Natural killer cell treated with Interleukin-12 subunit alpha and Interleukin-12 subunit beta and Interleukin-15 and Interleukin-18, amount 100 ng/mL, for 72 hours (primary cell): Measurements from ENCODE around the gene ARNT2. TPM values are rescaled to one million over a fixed set of nuclear protein-coding genes. Genes with fewer than 3 reads are reported as not detected.

Source experiments
- ATAC-seq, 2 donors: fragments of 150-1000 bp; cut with Tn5 transposase in 1 of 2; sonication (Bioruptor Pico), chemical (Tn5 transposase) in 1 of 2; 2 replicates each; pipeline ENCODE4 v1.10.0; 2021
- DNase-seq: peaks from one replicate; pipeline ENCODE4 v3.0.0; 2022; ENCODE audit warnings: low spot score
- H3K27ac Mint-ChIP-seq, 2 donors: 1 replicate in 1 of 2; 2 replicates in 1 of 2; pipeline ENCODE4 v1.8.0; 2022; ENCODE audit warnings: mixed read lengths in 2 of 2, mild to moderate bottlenecking in 1 of 2, moderate library complexity in 1 of 2
- H3K27me3 Mint-ChIP-seq, 2 donors: 1 replicate in 1 of 2; 2 replicates in 1 of 2; pipeline ENCODE4 v1.8.0; 2022; ENCODE audit warnings: mixed read lengths in 2 of 2
- H3K36me3 Mint-ChIP-seq: one replicate; pipeline ENCODE4 v1.8.0; 2022; ENCODE audit warnings: mixed read lengths
- H3K4me1 Mint-ChIP-seq, 2 donors: 1 replicate in 1 of 2; 2 replicates in 1 of 2; pipeline ENCODE4 v1.8.0; 2022; ENCODE audit warnings: low read depth in 2 of 2, mixed read lengths in 2 of 2, mild to moderate bottlenecking in 1 of 2
- H3K4me3 Mint-ChIP-seq: one replicate; pipeline ENCODE4 v1.8.0; 2022; ENCODE audit warnings: mixed read lengths
- H3K9me3 Mint-ChIP-seq: 2 replicates; pipeline ENCODE4 v1.8.0; 2022; ENCODE audit warnings: mixed read lengths
- total RNA-seq, 2 donors: library from RNA; stranded (reverse); gene quantifications; one replicate each; pipeline ENCODE4 v1.2.3, GENCODE V29; 2022

Gene ARNT2
- total RNA-seq, 2 donors from 2014 or later: not detected

DNA sequence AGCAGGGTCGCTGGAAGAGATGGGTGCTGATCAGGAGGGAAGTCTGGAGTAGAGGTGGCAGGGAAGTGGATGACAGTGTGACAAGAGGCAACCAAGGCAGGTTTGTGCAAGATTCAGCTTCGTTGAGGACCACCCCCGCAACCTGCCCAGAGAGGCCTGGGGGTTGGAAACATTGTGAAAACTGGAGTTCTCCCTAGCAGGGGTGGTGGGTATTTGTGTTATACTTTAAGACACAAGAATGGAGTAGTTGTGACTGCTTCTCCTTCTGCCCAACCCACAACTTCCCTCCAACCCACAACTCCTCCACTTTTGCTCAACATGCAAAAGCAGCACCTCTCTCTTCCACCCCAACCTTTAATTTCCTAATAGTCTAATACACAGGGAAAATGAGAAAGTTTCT lies 8.6 kb upstream of the ARNT2 start:
- ATAC-seq: no peak
- Mint-ChIP-seq H3K27ac (no peak overlapping the region), H3K4me3 (no peak overlapping the region), H3K27me3 (peaks cover 37 to 57% of the 10 kb centered on the region in 2 donors), H3K4me1 (no peaks in the 10 kb centered on the region), H3K36me3 (no peaks in the 10 kb centered on the region), H3K9me3 (no peaks in the 10 kb centered on the region)
- DNase-seq: no peak

DNA sequence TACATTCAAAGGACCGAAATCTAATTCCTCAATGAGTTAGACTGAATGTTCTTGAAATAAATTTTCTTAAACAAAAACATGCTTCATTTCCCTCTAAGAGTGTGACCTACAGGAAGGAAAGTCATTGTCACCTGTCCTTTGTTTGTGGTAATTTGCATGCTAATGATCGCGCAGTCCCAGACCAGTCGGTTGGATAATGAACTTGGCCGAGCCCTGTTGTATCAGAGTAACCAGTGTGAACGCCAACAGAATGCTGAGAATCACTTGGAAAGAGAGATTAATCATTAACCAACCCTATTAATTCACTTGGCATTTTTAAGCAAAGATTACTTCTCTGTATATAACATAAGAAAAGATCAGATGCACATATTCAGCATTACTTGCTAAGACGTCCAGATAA lies 8.1 kb upstream of the ARNT2 start:
- no peak for DNase-seq
- ATAC-seq: no peak
- Mint-ChIP-seq H3K27me3 (peaks cover 32 to 52% of the 10 kb centered on the region in 2 donors), H3K4me1 (no peaks in the 10 kb centered on the region), H3K36me3 (no peaks in the 10 kb centered on the region), H3K9me3 (no peaks in the 10 kb centered on the region), H3K4me3 (no peak overlapping the region), H3K27ac (no peak overlapping the region)

DNA sequence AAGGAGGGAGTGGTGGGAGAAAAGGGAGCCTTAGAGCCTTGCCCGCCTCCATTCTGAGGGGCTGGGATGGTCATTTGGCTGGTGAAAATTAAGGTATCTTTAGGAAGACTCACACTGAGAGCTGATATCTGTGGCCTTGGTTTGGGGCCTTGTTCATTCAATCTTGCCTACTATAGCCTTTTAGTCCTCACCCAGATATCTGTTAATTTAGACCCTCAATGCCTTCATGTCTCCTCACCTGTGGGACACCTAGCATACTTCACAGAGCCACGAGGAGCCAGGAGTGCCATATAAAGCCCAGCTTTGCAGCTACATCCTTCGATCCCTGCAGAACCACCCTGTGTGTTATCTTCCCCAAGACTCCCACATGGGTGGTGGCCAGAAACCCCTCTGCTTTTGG lies 4.7 kb upstream of the ARNT2 start:
- H3K27ac Mint-ChIP-seq: no peak overlapping the region
- H3K9me3 Mint-ChIP-seq: no peaks in the 10 kb centered on the region
- H3K4me3 Mint-ChIP-seq: no peak overlapping the region
- ATAC-seq (no peak), DNase-seq (no peak)
- H3K36me3 Mint-ChIP-seq: no peaks in the 10 kb centered on the region
- H3K27me3 Mint-ChIP-seq: peaks cover 45 to 59% of the 10 kb centered on the region in 2 donors
- no peaks in the 10 kb centered on the region for H3K4me1 Mint-ChIP-seq

GRCh38 chr15:80401456-80401855 lies 2.7 kb upstream of the ARNT2 start:
- DNase-seq (no peak), ATAC-seq (no peak)
- Mint-ChIP-seq H3K27me3 (peaks cover 48 to 64% of the 10 kb centered on the region in 2 donors), H3K9me3 (no peaks in the 10 kb centered on the region), H3K4me1 (peaks cover 0 to 3% of the 10 kb centered on the region in 2 donors), H3K27ac (no peak overlapping the region), H3K4me3 (no peak overlapping the region), H3K36me3 (no peaks in the 10 kb centered on the region)

- Mint-ChIP-seq H3K27ac (no peak overlapping the region), H3K27me3 (peaks cover 45 to 61% of the 10 kb centered on the region in 2 donors), H3K9me3 (no peaks in the 10 kb centered on the region), H3K4me1 (peaks cover 0 to 3% of the 10 kb centered on the region in 2 donors), H3K36me3 (no peaks in the 10 kb centered on the region), H3K4me3 (no peak overlapping the region)
- DNase-seq (no peak), ATAC-seq (no peak)
These were observed 1.8 kb upstream of the ARNT2 start for GRCh38 chr15:80402339-80402738.

GRCh38 chr15:80403712-80404056 lies 498 bp upstream of the ARNT2 start:
- DNase-seq (no peak), ATAC-seq (peak in 1 of 2 donors; percentile 35)
- Mint-ChIP-seq H3K4me1 (peaks cover 0 to 3% of the 10 kb centered on the region in 2 donors), H3K27ac (no peak overlapping the region), H3K9me3 (no peaks in the 10 kb centered on the region), H3K4me3 (no peak overlapping the region), H3K27me3 (peaks cover 48 to 65% of the 10 kb centered on the region in 2 donors), H3K36me3 (no peaks in the 10 kb centered on the region)

DNA sequence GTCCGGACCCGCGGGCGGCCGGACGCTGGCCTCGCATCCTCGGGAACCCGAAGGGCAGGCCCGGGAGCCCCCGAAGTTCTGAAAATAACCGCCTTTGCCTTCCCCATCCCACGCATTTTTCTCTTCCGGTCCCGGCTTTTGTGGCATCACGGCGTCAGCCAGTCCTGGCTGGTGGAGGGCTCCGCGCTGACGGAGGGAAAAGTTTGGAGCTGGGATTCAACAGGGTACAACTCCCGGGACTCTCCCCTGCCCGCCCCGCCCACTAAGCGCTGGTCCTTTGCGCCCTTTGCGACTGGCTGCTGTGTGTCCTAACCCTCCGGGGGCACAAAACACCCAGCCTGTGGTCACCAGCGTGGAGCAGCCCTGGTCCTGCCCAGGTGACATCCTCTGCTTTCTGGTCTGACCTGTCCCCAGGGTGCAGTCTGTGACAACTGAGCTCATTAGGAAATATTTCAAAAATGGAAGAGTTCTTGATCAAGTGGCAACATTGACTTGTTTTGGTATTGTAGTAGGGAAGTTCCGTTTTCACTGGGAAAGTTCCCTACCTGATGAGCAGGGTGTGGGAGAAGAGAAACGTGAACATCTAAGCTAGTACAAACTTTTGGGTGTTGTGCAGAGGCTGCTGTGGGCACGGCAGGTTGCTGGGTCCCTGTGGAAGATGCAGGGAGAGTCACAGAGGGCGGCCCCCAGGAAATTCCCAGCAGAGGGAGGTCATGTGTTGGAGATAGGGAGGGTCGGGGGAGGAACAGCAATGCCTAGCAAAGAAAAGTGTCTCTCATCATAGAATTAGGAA lies 775 bp downstream of the ARNT2 start:
- no peak for DNase-seq
- ATAC-seq: no peak
- no peaks in the 10 kb centered on the region for H3K9me3 Mint-ChIP-seq
- no peaks in the 10 kb centered on the region for H3K36me3 Mint-ChIP-seq
- H3K4me1 Mint-ChIP-seq: peaks cover 0 to 3% of the 10 kb centered on the region in 2 donors
- peaks cover 53 to 67% of the 10 kb centered on the region in 2 donors for H3K27me3 Mint-ChIP-seq
- H3K4me3 Mint-ChIP-seq: no peak overlapping the region
- no peak overlapping the region for H3K27ac Mint-ChIP-seq

DNA sequence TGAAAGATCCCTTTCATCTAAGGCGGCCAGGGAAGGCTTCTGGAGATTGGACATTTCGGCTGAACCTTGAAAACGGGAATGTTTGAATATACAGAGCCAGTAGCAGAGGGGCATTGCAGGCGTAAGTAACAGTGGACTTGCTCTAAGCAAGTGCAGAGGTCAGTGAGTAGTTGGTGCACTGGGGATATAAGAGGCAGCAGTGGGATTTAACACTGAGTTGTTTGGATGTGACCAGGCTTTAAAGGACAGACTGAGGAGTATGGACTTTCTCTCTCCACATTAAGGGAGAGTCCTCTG lies 1.3 kb downstream of the ARNT2 start:
- Mint-ChIP-seq H3K27me3 (peaks cover 52 to 67% of the 10 kb centered on the region in 2 donors), H3K27ac (no peak overlapping the region), H3K9me3 (no peaks in the 10 kb centered on the region), H3K36me3 (no peaks in the 10 kb centered on the region), H3K4me3 (no peak overlapping the region), H3K4me1 (peaks cover 0 to 3% of the 10 kb centered on the region in 2 donors)
- DNase-seq: no peak
- no peak for ATAC-seq

DNA sequence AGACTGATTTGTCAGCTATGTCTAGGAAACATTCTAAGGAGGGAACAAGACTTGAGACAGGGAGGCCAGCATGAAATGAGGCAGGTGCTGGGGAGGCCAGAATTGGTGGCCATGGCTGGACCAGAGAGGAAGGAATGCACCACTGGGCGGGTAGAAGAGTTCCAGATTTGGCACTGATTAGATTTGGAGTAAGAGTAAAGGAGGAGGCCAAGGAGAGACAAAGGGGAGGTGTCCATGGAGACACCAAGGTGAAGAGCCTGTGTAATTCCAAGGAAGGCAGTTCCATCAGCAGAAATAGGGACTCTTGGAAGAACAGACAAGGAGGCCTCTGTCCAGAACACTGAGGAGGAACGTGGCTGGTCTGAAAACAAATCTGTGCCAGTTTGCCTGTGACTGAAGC lies 1.8 kb downstream of the ARNT2 start:
- no peaks in the 10 kb centered on the region for H3K9me3 Mint-ChIP-seq
- no peak overlapping the region for H3K4me3 Mint-ChIP-seq
- peaks cover 55 to 71% of the 10 kb centered on the region in 2 donors for H3K27me3 Mint-ChIP-seq
- no peak for ATAC-seq
- H3K4me1 Mint-ChIP-seq: peaks cover 0 to 3% of the 10 kb centered on the region in 2 donors
- no peak overlapping the region for H3K27ac Mint-ChIP-seq
- no peak for DNase-seq
- H3K36me3 Mint-ChIP-seq: no peaks in the 10 kb centered on the region

- Mint-ChIP-seq H3K9me3 (no peaks in the 10 kb centered on the region), H3K36me3 (no peaks in the 10 kb centered on the region)
These were observed 7.7 kb downstream of the ARNT2 start for GRCh38 chr15:80411788-80412288.

GRCh38 chr15:80414546-80415357 lies 10.6 kb downstream of the ARNT2 start:
- Mint-ChIP-seq H3K4me1 (no peaks in the 10 kb centered on the region), H3K27ac (no peak overlapping the region), H3K9me3 (no peaks in the 10 kb centered on the region), H3K4me3 (no peak overlapping the region), H3K27me3 (peaks cover 25 to 44% of the 10 kb centered on the region in 2 donors), H3K36me3 (no peaks in the 10 kb centered on the region)
- no peak for ATAC-seq
- DNase-seq: no peak

More at GRCh38 chr15:80411788-80412288, 7.7 kb downstream of the ARNT2 start:
- Mint-ChIP-seq H3K27ac (no peak overlapping the region), H3K27me3 (peaks cover 36 to 51% of the 10 kb centered on the region in 2 donors), H3K4me1 (no peaks in the 10 kb centered on the region), H3K4me3 (no peak overlapping the region)
- DNase-seq: no peak
- ATAC-seq: no peak

DNA sequence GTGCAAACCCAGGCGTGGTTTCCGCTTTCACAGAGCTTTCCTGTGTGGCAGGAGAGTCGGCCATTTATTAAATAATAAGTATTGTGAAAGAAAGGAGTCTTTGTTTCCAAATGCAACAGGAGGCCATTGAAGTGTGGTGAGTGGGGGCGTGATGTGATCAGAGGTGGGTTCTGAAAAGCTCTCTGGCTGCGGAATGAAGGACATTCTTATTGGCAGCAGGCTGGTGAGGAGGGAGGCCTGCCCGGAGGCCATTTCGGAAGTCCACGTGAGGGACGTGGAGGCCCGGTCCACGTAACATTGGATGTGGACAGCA lies 11.1 kb downstream of the ARNT2 start:
- ATAC-seq: no peak
- H3K4me1 Mint-ChIP-seq: no peaks in the 10 kb centered on the region
- H3K27ac Mint-ChIP-seq: no peak overlapping the region

DNA sequence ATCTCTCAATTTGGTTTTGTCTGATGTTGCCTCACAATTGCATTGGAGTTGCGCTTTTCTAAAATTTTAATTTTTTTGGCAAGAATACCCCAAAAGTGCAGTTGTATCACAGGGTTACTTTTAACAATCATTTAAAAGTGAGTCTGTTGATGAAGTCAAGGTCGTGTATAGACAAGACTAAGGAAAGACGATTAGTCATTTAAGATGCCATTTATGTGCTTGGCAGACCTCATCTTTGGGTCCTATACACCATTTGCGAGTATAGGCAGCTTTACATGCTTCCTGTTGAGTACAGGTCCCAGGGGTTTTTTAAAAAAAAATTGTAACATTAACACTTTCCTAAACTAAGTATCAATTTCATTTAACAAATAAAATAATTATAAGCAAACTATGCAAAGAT lies 12.5 kb downstream of the ARNT2 start:
- Mint-ChIP-seq H3K36me3 (no peaks in the 10 kb centered on the region), H3K27ac (no peak overlapping the region), H3K4me1 (no peaks in the 10 kb centered on the region), H3K4me3 (no peak overlapping the region), H3K9me3 (no peaks in the 10 kb centered on the region), H3K27me3 (peaks cover 16 to 47% of the 10 kb centered on the region in 2 donors)
- ATAC-seq: no peak
- DNase-seq: no peak

More for the DNA sequence above, 11.1 kb downstream of the ARNT2 start:
- Mint-ChIP-seq H3K4me3 (no peak overlapping the region), H3K27me3 (peaks cover 19 to 44% of the 10 kb centered on the region in 2 donors), H3K36me3 (no peaks in the 10 kb centered on the region), H3K9me3 (no peaks in the 10 kb centered on the region)
- no peak for DNase-seq

DNA sequence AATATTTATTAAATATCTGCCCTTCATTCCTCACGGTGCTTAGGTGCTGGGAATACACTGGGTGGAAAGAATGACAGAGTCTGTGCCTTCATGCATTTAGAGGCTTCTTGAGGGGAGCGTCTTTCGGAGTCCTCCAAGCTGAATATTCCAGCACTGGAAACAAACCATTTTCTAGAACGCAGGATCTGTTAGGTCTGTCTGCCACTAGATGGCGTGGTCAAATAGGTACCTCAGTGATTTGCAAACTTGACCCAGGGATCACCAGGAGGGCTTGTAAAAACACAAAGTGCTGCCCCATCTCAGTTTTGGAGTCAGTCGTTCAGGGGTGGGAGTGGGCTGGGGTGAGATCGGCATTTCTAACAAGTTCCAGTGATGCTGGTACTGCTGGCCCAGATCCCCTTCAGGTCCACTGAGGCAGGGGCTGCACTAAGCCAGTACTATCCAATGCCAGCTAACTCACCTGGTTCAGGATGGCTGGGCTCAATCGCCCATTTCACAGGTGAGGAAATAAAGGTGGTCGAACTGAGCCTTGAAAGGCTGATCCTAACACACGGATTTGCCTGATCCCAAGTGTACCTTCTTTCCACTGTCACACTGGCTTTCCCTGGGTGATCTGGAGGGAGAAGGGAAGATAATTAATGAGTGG lies 14.8 kb downstream of the ARNT2 start:
- no peak for DNase-seq
- no peaks in the 10 kb centered on the region for H3K9me3 Mint-ChIP-seq
- H3K36me3 Mint-ChIP-seq: no peaks in the 10 kb centered on the region

More for the DNA sequence above, 14.8 kb downstream of the ARNT2 start:
- H3K4me3 Mint-ChIP-seq: no peak overlapping the region
- H3K27ac Mint-ChIP-seq: no peak overlapping the region
- H3K4me1 Mint-ChIP-seq: no peaks in the 10 kb centered on the region
- ATAC-seq: no peak
- peaks cover 17 to 60% of the 10 kb centered on the region in 2 donors for H3K27me3 Mint-ChIP-seq
